Measurements from ENCODE around the gene TEX2. TPM values are rescaled to one million over a fixed set of nuclear protein-coding genes. Genes with fewer than 3 reads are reported as not detected.

The TEX2 gene
- total and polyA plus RNA-seq, 2 donors from 2014 or later, result 14.0 to 39.1 TPM

GRCh38 chr17:64250233-64250835, 12.7 kb downstream of the TEX2 start:
- Histone ChIP-seq H3K36me3 (ENCODE audit: control insufficient read depth in 2 of 3, insufficient read depth in 3 of 3, low read length in 3 of 3) (no peaks in the 10 kb centered on the region), H3K27me3 (ENCODE audit: control insufficient read depth, insufficient read depth, low read length) (no peaks in the 10 kb centered on the region), H3K27ac (ENCODE audit: low read depth in 2 of 2, low read length in 2 of 2) (no peak overlapping the region), H3K4me1 (ENCODE audit: control insufficient read depth in 2 of 3, insufficient read depth in 2 of 3, low read depth in 1 of 3, low read length in 3 of 3) (peaks cover 0 to 3% (median 0%) of the 10 kb centered on the region in 3 donors), H3K9ac (ENCODE audit: low read length in 3 of 3) (no peak overlapping the region), H3K4me3 (ENCODE audit: low read length in 3 of 3) (no peak overlapping the region), H3K9me3 (ENCODE audit: control insufficient read depth in 2 of 3, insufficient read depth in 1 of 3, low read length in 3 of 3) (no peaks in the 10 kb centered on the region)
- no peak for TF ChIP-seq CTCF (IDR thresholded peaks at IDR 0.05; ENCODE audit: borderline replicate concordance, extremely low read depth, insufficient read depth)
- FAIRE-seq (no peak), DNase-seq (peak in 2 of 5 donors; percentile 51 to 57)
- intact Hi-C loops (cut with DNase I), result no loop called here

GRCh38 chr17:64247836-64248235, 15.2 kb downstream of the TEX2 start:
- FAIRE-seq, result no peak
- intact Hi-C loops (cut with DNase I), result no loop called here
- no peak overlapping the region for H3K27ac ChIP-seq (ENCODE audit: low read depth in 2 of 2, low read length in 2 of 2)
- H3K4me3 ChIP-seq (ENCODE audit: low read length in 3 of 3), result no peak overlapping the region
- no peaks in the 10 kb centered on the region for H3K36me3 ChIP-seq (ENCODE audit: control insufficient read depth in 2 of 3, insufficient read depth in 3 of 3, low read length in 3 of 3)
- no peaks in the 10 kb centered on the region for H3K9me3 ChIP-seq (ENCODE audit: control insufficient read depth in 2 of 3, insufficient read depth in 1 of 3, low read length in 3 of 3)
- no peaks in the 10 kb centered on the region for H3K27me3 ChIP-seq (ENCODE audit: control insufficient read depth, insufficient read depth, low read length)
- H3K4me1 ChIP-seq (ENCODE audit: control insufficient read depth in 2 of 3, insufficient read depth in 2 of 3, low read depth in 1 of 3, low read length in 3 of 3), result peaks cover 0 to 3% (median 0%) of the 10 kb centered on the region in 3 donors
- TF ChIP-seq CTCF (IDR thresholded peaks at IDR 0.05; ENCODE audit: borderline replicate concordance, extremely low read depth, insufficient read depth), result no peak
- no peak for DNase-seq
- H3K9ac ChIP-seq (ENCODE audit: low read length in 3 of 3), result no peak overlapping the region

- Histone ChIP-seq H3K4me3 (ENCODE audit: low read length in 3 of 3) (no peak overlapping the region), H3K27me3 (ENCODE audit: control insufficient read depth, insufficient read depth, low read length) (no peaks in the 10 kb centered on the region), H3K9ac (ENCODE audit: low read length in 3 of 3) (no peak overlapping the region), H3K4me1 (ENCODE audit: control insufficient read depth in 2 of 3, insufficient read depth in 2 of 3, low read depth in 1 of 3, low read length in 3 of 3) (peaks cover 7 to 8% (median 8%) of the 10 kb centered on the region in 3 donors), H3K9me3 (ENCODE audit: control insufficient read depth in 2 of 3, insufficient read depth in 1 of 3, low read length in 3 of 3) (no peaks in the 10 kb centered on the region), H3K36me3 (ENCODE audit: control insufficient read depth in 2 of 3, insufficient read depth in 3 of 3, low read length in 3 of 3) (no peaks in the 10 kb centered on the region), H3K27ac (ENCODE audit: low read depth in 2 of 2, low read length in 2 of 2) (no peak overlapping the region)
- FAIRE-seq (no peak), DNase-seq (no peak)
- intact Hi-C loops (cut with DNase I), result no loop called here
- no peak for TF ChIP-seq CTCF (IDR thresholded peaks at IDR 0.05; ENCODE audit: borderline replicate concordance, extremely low read depth, insufficient read depth)
These were observed 17.6 kb downstream of the TEX2 start for GRCh38 chr17:64245218-64246145.
